ENCODE data around the gene PLCB4. TPM values are rescaled to one million over a fixed set of nuclear protein-coding genes. Genes with fewer than 3 reads are reported as not detected.
A peak's percentile ranks its signal among the peaks of the same experiment; 100 is the strongest.

The PLCB4 gene
- total RNA-seq, 1 experiment from 2014 or later: 10.1 TPM

GRCh38 chr20:9253006-9253539 lies 184.2 kb downstream of the PLCB4 start:
- no peak overlapping the region for H3K14ac ChIP-seq (ENCODE audit: insufficient read depth, low read length)
- Mint-ChIP-seq H3K4me3 (no peak overlapping the region), H3K27me3 (ENCODE audit: low read depth) (no peaks in the 10 kb centered on the region), H3K4me1 (peaks cover 5% of the 10 kb centered on the region in 2 experiments), H3K9me3 (no peaks in the 10 kb centered on the region), H3K36me3 (ENCODE audit: insufficient read depth in 1 of 3, low read depth in 3 of 3) (no peaks in the 10 kb centered on the region), H3K27ac (peak overlapping the region in 1 of 3 experiments; percentile 51; a peak in 3 of 7 replicates)
- no peak overlapping the region for H2AK5ac ChIP-seq (ENCODE audit: insufficient read length, low read length)
- no peaks in the 10 kb centered on the region for H3K79me2 ChIP-seq (ENCODE audit: insufficient read depth, low read length)
- no peak overlapping the region for H3K23ac ChIP-seq (ENCODE audit: insufficient read length, low read depth, low read length)
- H3K4ac ChIP-seq (ENCODE audit: low read depth, low read length): no peak overlapping the region
- no peaks in the 10 kb centered on the region for H3K9me3 ChIP-seq (ENCODE audit: control insufficient read depth, low read depth, low read length)
- H2BK5ac ChIP-seq (ENCODE audit: insufficient read length, low read length): no peak overlapping the region
- no peaks in the 10 kb centered on the region for H3K27me3 ChIP-seq (ENCODE audit: insufficient read depth, low read length)
- H3K27ac ChIP-seq (ENCODE audit: insufficient read length, low read depth, low read length): no peak overlapping the region
- H3K18ac ChIP-seq (ENCODE audit: insufficient read length, low read depth, low read length): no peak overlapping the region
- no peak for DNase-seq
- H2BK12ac ChIP-seq (ENCODE audit: insufficient read length, low read depth, low read length): no peak overlapping the region
- H3K4me2 ChIP-seq (ENCODE audit: insufficient read depth, insufficient read length, low read length): no peak overlapping the region
- no CpG with 5 or more reads among the region's 4 CpGs for WGBS (ENCODE audit: extremely low coverage, insufficient read length, low lambda C conversion rate)
- no peak overlapping the region for H3T11ph ChIP-seq (ENCODE audit: low read length)
- H3K56ac ChIP-seq (ENCODE audit: insufficient read length, low read depth, low read length): no peak overlapping the region
- no peak overlapping the region for H4K8ac ChIP-seq (replicated peaks; ENCODE audit: insufficient read length, low read depth, low read length)
- H4K20me1 ChIP-seq (ENCODE audit: control insufficient read depth, insufficient read depth, insufficient read length): no peaks in the 10 kb centered on the region
- H3K23me2 ChIP-seq (ENCODE audit: insufficient read length, low read depth, low read length, poor library complexity, severe bottlenecking): no peaks in the 10 kb centered on the region
- H2AFZ ChIP-seq (ENCODE audit: low read length): no peak overlapping the region
- H4K91ac ChIP-seq (ENCODE audit: insufficient read length, low read depth, low read length): no peak overlapping the region
- H3K4me1 ChIP-seq (ENCODE audit: insufficient read depth, low read length): no peaks in the 10 kb centered on the region
- TF ChIP-seq CTCF (conservative IDR thresholded peaks at IDR 0.05): no peak
- H2BK20ac ChIP-seq (ENCODE audit: low read depth, low read length, poor library complexity, severe bottlenecking): no peak overlapping the region
- H3K9ac ChIP-seq (ENCODE audit: extremely low read depth, insufficient read length, low read length): no peak overlapping the region
- H2BK120ac ChIP-seq (ENCODE audit: low read depth, low read length, poor library complexity, severe bottlenecking): no peak overlapping the region
- no peak overlapping the region for H2BK15ac ChIP-seq (ENCODE audit: low read depth, low read length)
- no peaks in the 10 kb centered on the region for H3K79me1 ChIP-seq (ENCODE audit: insufficient read depth, low read depth, low read length, poor library complexity, severe bottlenecking)
- no peak overlapping the region for H4K5ac ChIP-seq (ENCODE audit: insufficient read length, low read depth, low read length)
